ENCODE measurements around the gene MACROH2A1.

MACROH2A1 gene

GRCh38 chr5:135445306-135445985, 46.4 kb upstream of the MACROH2A1 start:
- TF ChIP-seq MAX (IDR thresholded peaks at IDR 0.05; ENCODE audit: low read depth, low read length), result no peak
- no peak for TF ChIP-seq POLR2A (IDR thresholded peaks at IDR 0.05; ENCODE audit: extremely low read depth, insufficient read length)
- TF ChIP-seq CTCF (IDR thresholded peaks at IDR 0.05; ENCODE audit: low read depth, low read length), result no peak
- no peak for TF ChIP-seq MYC (IDR thresholded peaks at IDR 0.05; ENCODE audit: low read depth, low read length)
- peak; percentile 57 for DNase-seq (ENCODE audit: low read depth)
- H3K4me3 ChIP-seq (ENCODE audit: low read depth, low read length), result no peak overlapping the region

- no peak for TF ChIP-seq POLR2A (IDR thresholded peaks at IDR 0.05; ENCODE audit: extremely low read depth, insufficient read length)
- no peak for TF ChIP-seq MYC (IDR thresholded peaks at IDR 0.05; ENCODE audit: low read depth, low read length)
- no peak for TF ChIP-seq CTCF (IDR thresholded peaks at IDR 0.05; ENCODE audit: low read depth, low read length)
- DNase-seq (ENCODE audit: low read depth), result peak; percentile 20
- H3K4me3 ChIP-seq (ENCODE audit: low read depth, low read length), result no peak overlapping the region
These were observed 45.9 kb upstream of the MACROH2A1 start for GRCh38 chr5:135444881-135445280.

- no peak overlapping the region for H3K4me3 ChIP-seq (ENCODE audit: low read depth, low read length)
- TF ChIP-seq MAX (IDR thresholded peaks at IDR 0.05; ENCODE audit: low read depth, low read length), result no peak
- TF ChIP-seq CTCF (IDR thresholded peaks at IDR 0.05; ENCODE audit: low read depth, low read length), result no peak
- no peak for TF ChIP-seq POLR2A (IDR thresholded peaks at IDR 0.05; ENCODE audit: extremely low read depth, insufficient read length)
- TF ChIP-seq MYC (IDR thresholded peaks at IDR 0.05; ENCODE audit: low read depth, low read length), result no peak
- peak; percentile 54 for DNase-seq (ENCODE audit: low read depth)
These were observed 45.3 kb upstream of the MACROH2A1 start for GRCh38 chr5:135444360-135444759.

- TF ChIP-seq MAX (IDR thresholded peaks at IDR 0.05; ENCODE audit: low read depth, low read length) (no peak), CTCF (IDR thresholded peaks at IDR 0.05; ENCODE audit: low read depth, low read length) (no peak), POLR2A (IDR thresholded peaks at IDR 0.05; ENCODE audit: extremely low read depth, insufficient read length) (no peak), MYC (IDR thresholded peaks at IDR 0.05; ENCODE audit: low read depth, low read length) (no peak)
- H3K4me3 ChIP-seq (ENCODE audit: low read depth, low read length), result no peak overlapping the region
- no peak for DNase-seq (ENCODE audit: low read depth)
These were observed 44.3 kb upstream of the MACROH2A1 start for GRCh38 chr5:135443161-135443960.

GRCh38 chr5:135442431-135443160, 43.6 kb upstream of the MACROH2A1 start:
- TF ChIP-seq MAX (IDR thresholded peaks at IDR 0.05; ENCODE audit: low read depth, low read length) (no peak), MYC (IDR thresholded peaks at IDR 0.05; ENCODE audit: low read depth, low read length) (no peak), CTCF (IDR thresholded peaks at IDR 0.05; ENCODE audit: low read depth, low read length) (no peak)
- DNase-seq (ENCODE audit: low read depth), result no peak
- no peak overlapping the region for H3K4me3 ChIP-seq (ENCODE audit: low read depth, low read length)

Measured in NB4 (cell line).